ENCODE data around the gene ARF3. TPM values are rescaled to one million over a fixed set of nuclear protein-coding genes. Genes with fewer than 3 reads are reported as not detected.

ARF3 gene
- total RNA-seq, 4 donors from 2014 or later: 65.1 to 89.3 (median 80.1) TPM

- no peak for DNase-seq (ENCODE audit: low spot score in 2 of 2)
- H3K4me3 ChIP-seq (ENCODE audit: low read depth, poor library complexity, severe bottlenecking): no peak overlapping the region
- TF ChIP-seq CTCF (IDR thresholded peaks at IDR 0.05) (no peak), POLR2A (IDR thresholded peaks at IDR 0.05) (no peak)
- intact Hi-C loops (cut with DNase I; ENCODE audit: low total_unique reads): no loop called here
- WGBS, 2 donors: 86 to 91% methylated on average over 6 of the region's 6 CpGs
Observed at GRCh38 chr12:48946943-48947342, 10.3 kb downstream of the ARF3 start.

- H3K4me3 ChIP-seq (ENCODE audit: low read depth, poor library complexity, severe bottlenecking): no peak overlapping the region
- no peak for DNase-seq (ENCODE audit: low spot score in 2 of 2)
- intact Hi-C loops (cut with DNase I; ENCODE audit: low total_unique reads): no loop called here
- TF ChIP-seq CTCF (IDR thresholded peaks at IDR 0.05): no peak
- TF ChIP-seq POLR2A (IDR thresholded peaks at IDR 0.05): no peak
Observed at GRCh38 chr12:48946205-48946604, 11.1 kb downstream of the ARF3 start.

- 51 to 52% methylated on average over 4 of the region's 4 CpGs for WGBS, 2 donors
Observed at GRCh38 chr12:48943221-48943620, 14.1 kb downstream of the ARF3 start.

GRCh38 chr12:48940181-48940580 lies 17.1 kb downstream of the ARF3 start:
- WGBS, 2 donors: 52 to 58% methylated on average over 3 of the region's 3 CpGs
- H3K4me3 ChIP-seq (ENCODE audit: low read depth, poor library complexity, severe bottlenecking): no peak overlapping the region
- TF ChIP-seq POLR2A (IDR thresholded peaks at IDR 0.05) (no peak), CTCF (IDR thresholded peaks at IDR 0.05) (no peak)
- intact Hi-C loops (cut with DNase I; ENCODE audit: low total_unique reads): no loop called here
- no peak for DNase-seq (ENCODE audit: low spot score in 2 of 2)

More at GRCh38 chr12:48943221-48943620, 14.1 kb downstream of the ARF3 start:
- no peak for DNase-seq (ENCODE audit: low spot score in 2 of 2)
- intact Hi-C loops (cut with DNase I; ENCODE audit: low total_unique reads): no loop called here
- H3K4me3 ChIP-seq (ENCODE audit: low read depth, poor library complexity, severe bottlenecking): no peak overlapping the region
- TF ChIP-seq POLR2A (IDR thresholded peaks at IDR 0.05) (no peak), CTCF (IDR thresholded peaks at IDR 0.05) (no peak)

GRCh38 chr12:48938805-48939204 lies 18.5 kb downstream of the ARF3 start:
- intact Hi-C loops (cut with DNase I; ENCODE audit: low total_unique reads): no loop called here
- WGBS, 2 donors: 86 to 87% methylated on average over 7 of the region's 7 CpGs
- TF ChIP-seq CTCF (IDR thresholded peaks at IDR 0.05) (no peak), POLR2A (IDR thresholded peaks at IDR 0.05) (no peak)
- no peak overlapping the region for H3K4me3 ChIP-seq (ENCODE audit: low read depth, poor library complexity, severe bottlenecking)
- no peak for DNase-seq (ENCODE audit: low spot score in 2 of 2)

- intact Hi-C loops (cut with DNase I; ENCODE audit: low total_unique reads): no loop called here
- no peak overlapping the region for H3K4me3 ChIP-seq (ENCODE audit: low read depth, poor library complexity, severe bottlenecking)
- no peak for TF ChIP-seq CTCF (IDR thresholded peaks at IDR 0.05)
- TF ChIP-seq POLR2A (IDR thresholded peaks at IDR 0.05): no peak
- 88 to 93% methylated on average over 6 of the region's 6 CpGs for WGBS, 2 donors
- DNase-seq (ENCODE audit: low spot score in 2 of 2): no peak
Observed at GRCh38 chr12:48937170-48937569, 20.1 kb downstream of the ARF3 start.

All from lower leg skin (tissue), 4 donors.